K562 (cell line): ENCODE data around the gene DMGDH. TPM values are rescaled to one million over a fixed set of nuclear protein-coding genes. Genes with fewer than 3 reads are reported as not detected.

Source experiments
- EHMT2 ChIP-seq: fragments of 450-650 bp; IDR thresholded peaks from 2 replicates; pipeline ENCODE4 v1.6.1; 2018; ENCODE audit warnings: antibody characterized with exemption
- FUS ChIP-seq: fragments of 200-400 bp; formaldehyde crosslinking; optimal IDR thresholded peaks from 2 replicates; pipeline ENCODE3; 2017; ENCODE audit warnings: low read depth, low read length
- HNRNPUL1 ChIP-seq: fragments of 200-400 bp; formaldehyde crosslinking; IDR thresholded peaks from 2 replicates; pipeline ENCODE4 v1.6.1; 2017; ENCODE audit warnings: low read length
- RBM14 ChIP-seq: fragments of 200-400 bp; formaldehyde crosslinking; IDR thresholded peaks from 2 replicates; pipeline ENCODE4 v1.6.1; 2018; ENCODE audit warnings: low read depth, mild to moderate bottlenecking, low read length, moderate library complexity, borderline replicate concordance; ENCODE audit not compliant: insufficient read depth
- RBM25 ChIP-seq: fragments of 200-400 bp; formaldehyde crosslinking; IDR thresholded peaks from 2 replicates; pipeline ENCODE4 v1.6.1; 2018; ENCODE audit warnings: low read length, low read depth, moderate library complexity; ENCODE audit not compliant: severe bottlenecking
- SFPQ ChIP-seq: fragments of 200-400 bp; formaldehyde crosslinking; IDR thresholded peaks from 2 replicates; pipeline ENCODE4 v1.6.1; 2017; ENCODE audit warnings: mild to moderate bottlenecking, low read depth, low read length, moderate library complexity
- SPI1 ChIP-seq: IDR thresholded peaks from 2 replicates; pipeline ENCODE4 v1.6.1; 2011; ENCODE audit warnings: low read depth, low read length, control low read depth, borderline replicate concordance
- TAF9B ChIP-seq: fragments of 450-650 bp; IDR thresholded peaks from 2 replicates; pipeline ENCODE4 v1.6.1; 2018; ENCODE audit warnings: mild to moderate bottlenecking; ENCODE audit not compliant: partially characterized antibody
- UBTF ChIP-seq, 2 experiments: IDR thresholded peaks; 2 replicates each; pipeline ENCODE4 v1.6.1; 2012; ENCODE audit warnings: improper control_type of control experiment in 2 of 2, low read depth in 2 of 2, low read length in 2 of 2, borderline replicate concordance in 1 of 2
- XRCC4 ChIP-seq: IDR thresholded peaks from one replicate; pipeline ENCODE4 v1.6.1; 2011; ENCODE audit not compliant: insufficient read depth, insufficient read length; ENCODE audit errors: extremely low read depth
- ZBTB11 ChIP-seq, 3 experiments: fragments of 200-800 bp in 1 of 3; fragments of 250-450 bp in 1 of 3; fragments of 450-650 bp in 1 of 3; sonication (Bioruptor Pico) in 1 of 3; sonication (Bioruptor generic) in 1 of 3; formaldehyde crosslinking in 1 of 3; IDR thresholded peaks; 2 replicates each; pipeline versions ENCODE4 v1.6.1 to v1.8.0; 2016 to 2022; ENCODE audit warnings: mild to moderate bottlenecking in 2 of 3, missing genetic modification characterization in 2 of 3, missing compliant biosample characterization in 1 of 3, moderate library complexity in 1 of 3
- ZBTB7A ChIP-seq: IDR thresholded peaks from 2 replicates; pipeline ENCODE4 v1.6.1; 2011; ENCODE audit warnings: low read depth, mild to moderate bottlenecking, low read length, moderate library complexity, borderline replicate concordance; ENCODE audit not compliant: control insufficient read depth
- ZEB2 ChIP-seq: fragments of 450-650 bp; IDR thresholded peaks from 2 replicates; pipeline ENCODE4 v1.6.1; 2016
- ZFX ChIP-seq: sonication (generic); formaldehyde crosslinking; IDR thresholded peaks from 2 replicates; pipeline ENCODE4 v1.8.0; 2022; ENCODE audit warnings: mild to moderate bottlenecking, missing genetic modification reagents, moderate library complexity
- ZNF184 ChIP-seq: sonication (generic); formaldehyde crosslinking; IDR thresholded peaks from 2 replicates; pipeline ENCODE4 v1.5.0; 2020; ENCODE audit warnings: missing genetic modification reagents
- ZNF212 ChIP-seq: fragments of 450-650 bp; formaldehyde crosslinking; IDR thresholded peaks from 2 replicates; pipeline ENCODE4 v1.4.0; 2020; ENCODE audit warnings: mild to moderate bottlenecking
- ZNF398 ChIP-seq: fragments of 250-450 bp; sonication (Bioruptor Pico); IDR thresholded peaks from 2 replicates; pipeline ENCODE4 v1.8.0; 2021; ENCODE audit warnings: moderate library complexity, mild to moderate bottlenecking, inconsistent platforms
- polyA plus RNA-seq, 8 experiments: library from polyadenylated mRNA; depleted of rRNA in 4 of 8; stranded (reverse) in 5 of 8; unstranded in 3 of 8; fragments of >200 nt; fragmentation: Nextera tagmentation in 2 of 8; fragmentation: Illumina TruSeq in 1 of 8; extraction: Ambion mirVana in 2 of 8; extraction: Trizol in 1 of 8; gene quantifications; 2 replicates each; pipeline versions ENCODE4 v1.2.1 to v1.2.3, GENCODE V29; 2011 to 2014; ENCODE audit warnings: inconsistent platforms in 1 of 8, missing spikeins in 1 of 8
- total RNA-seq, 7 experiments: library from RNA; depleted of rRNA in 6 of 7; stranded (reverse); fragments of >200 nt in 6 of 7; fragmentation: Illumina TruSeq in 2 of 7; extraction: Trizol in 2 of 7; gene quantifications; 2 replicates each; pipeline versions ENCODE4 v1.2.1 to v1.2.3, GENCODE V29; 2011 to 2021; ENCODE audit warnings: low replicate concordance in 1 of 7

The DMGDH gene
- total and polyA plus RNA-seq, 9 of the 15 experiments (the other 6 are each of a cell fraction or from before 2014, with no cell fraction given) = 0.13 to 0.58 TPM; not detected in 7

- TF ChIP-seq FUS (peak; percentile 54), ZBTB11 (CRISPR knock-in tag; IDR thresholded peaks at IDR 0.05) (no peak), ZNF184 (no peak), ZNF212 (CRISPR knock-in tag) (no peak), RBM14 (no peak), HNRNPUL1 (no peak), ZFX (CRISPR knock-in tag) (peak; percentile 60), ZBTB7A (peak; percentile 38; the same call in 1 of the 2 replicates), ZNF398 (CRISPR knock-in tag) (no peak), UBTF (IDR thresholded peaks at IDR 0.05; ENCODE audit: borderline replicate concordance in 1 of 2, low read depth in 2 of 2, low read length in 2 of 2) (peak in 1 of 2 experiments; percentile 95; a peak in 2 of 4 replicates), SFPQ (no peak), RBM25 (no peak), ZEB2 (no peak), TAF9B (no peak), EHMT2 (no peak), XRCC4 (no peak), SPI1 (peak; percentile 93)
These were observed 84.3 kb downstream of the DMGDH start, which contains the start of gene ARSB (continued) for GRCh38 chr5:78985116-78985724.
